CD14-positive monocyte (primary cell): ENCODE results near the gene CDK3. TPM values are rescaled to one million over a fixed set of nuclear protein-coding genes. Genes with fewer than 3 reads are reported as not detected.
A peak's percentile ranks its signal among the peaks of the same experiment; 100 is the strongest.
"Not testable (repeated sequence)": the region's sequence is repeated elsewhere in the genome, so short reads cannot be mapped to it uniquely, and the experiment has no call there.

Source experiments
- DNase-seq, 3 donors: peaks; one replicate each; pipeline ENCODE4 v3.0.0-alpha.2; 2011 to 2022
- H2AFZ ChIP-seq: 2 replicates; pipeline ENCODE4 v1.6.0; 2012; ENCODE audit warnings: mild to moderate bottlenecking, low read depth, low read length, inconsistent platforms; ENCODE audit not compliant: insufficient read depth, poor library complexity, severe bottlenecking
- H3K27ac ChIP-seq, 2 donors: 1 replicate in 1 of 2; 2 replicates in 1 of 2; pipeline ENCODE4 v1.5.1; 2012 to 2013; ENCODE audit warnings: low read length in 2 of 2, control low read depth in 1 of 2, inconsistent platforms in 1 of 2, low read depth in 1 of 2, mild to moderate bottlenecking in 1 of 2
- H3K27me3 ChIP-seq, 2 donors: one replicate each; pipeline versions ENCODE4 v1.6.0 to v1.6.1; 2011 to 2013; ENCODE audit warnings: low read length in 2 of 2; ENCODE audit not compliant: control insufficient read depth in 2 of 2, insufficient read depth in 2 of 2
- H3K36me3 ChIP-seq, 2 donors: replicated peaks in 1 of 2; 1 replicate in 1 of 2; 2 replicates in 1 of 2; pipeline versions ENCODE4 v1.5.1 to v1.6.1; 2012 to 2013; ENCODE audit warnings: low read length in 2 of 2, control low read depth in 1 of 2, inconsistent platforms in 1 of 2, mild to moderate bottlenecking in 1 of 2; ENCODE audit not compliant: insufficient read depth in 2 of 2, control insufficient read depth in 1 of 2
- H3K4me1 ChIP-seq, 2 donors: 1 replicate in 1 of 2; 2 replicates in 1 of 2; pipeline versions ENCODE4 v1.5.1 to v1.6.1; 2012 to 2013; ENCODE audit warnings: low read length in 2 of 2, control low read depth in 1 of 2, inconsistent platforms in 1 of 2, mild to moderate bottlenecking in 1 of 2, moderate library complexity in 1 of 2; ENCODE audit not compliant: insufficient read depth in 2 of 2, control insufficient read depth in 1 of 2
- H3K4me2 ChIP-seq: replicated peaks from 2 replicates; pipeline ENCODE3; 2012; ENCODE audit warnings: low read length, moderate library complexity, mild to moderate bottlenecking; ENCODE audit not compliant: poor library complexity, severe bottlenecking; ENCODE audit errors: extremely low read depth
- H3K4me3 ChIP-seq, 3 experiments: fragments of 200-600 bp in 1 of 3; sonication (generic) in 1 of 3; replicated peaks in 1 of 3; 1 replicate in 2 of 3; 2 replicates in 1 of 3; pipeline ENCODE4 v1.5.1; 2011 to 2013; ENCODE audit warnings: low read length in 3 of 3, mild to moderate bottlenecking in 3 of 3, control low read depth in 2 of 3, low read depth in 2 of 3, inconsistent platforms in 1 of 3, moderate library complexity in 1 of 3
- H3K79me2 ChIP-seq: 2 replicates; pipeline ENCODE4 v1.6.0; 2012; ENCODE audit warnings: mild to moderate bottlenecking, control low read depth, inconsistent platforms, low read length, moderate library complexity; ENCODE audit not compliant: insufficient read depth
- H3K9ac ChIP-seq: 2 replicates; pipeline ENCODE4 v1.6.0; 2017; ENCODE audit warnings: low read length, mild to moderate bottlenecking; ENCODE audit not compliant: insufficient read depth, poor library complexity, severe bottlenecking
- H3K9me3 ChIP-seq, 2 donors: replicated peaks in 1 of 2; 1 replicate in 1 of 2; 2 replicates in 1 of 2; pipeline versions ENCODE4 v1.5.1 to v1.6.1; 2012 to 2013; ENCODE audit warnings: low read length in 2 of 2, control low read depth in 1 of 2; ENCODE audit not compliant: control insufficient read depth in 1 of 2, insufficient read depth in 1 of 2
- H4K20me1 ChIP-seq: 2 replicates; pipeline ENCODE4 v1.6.0; 2012; ENCODE audit warnings: mild to moderate bottlenecking, low read length, control low read depth, moderate library complexity; ENCODE audit not compliant: insufficient read depth
- H3K27ac Mint-ChIP-seq, 7 donors: one replicate each; pipeline ENCODE4 v1.8.0; 2020; ENCODE audit warnings: mild to moderate bottlenecking in 7 of 7, mixed read lengths in 7 of 7, moderate library complexity in 6 of 7, inconsistent platforms in 2 of 7
- H3K27me3 Mint-ChIP-seq, 3 donors: one replicate each; pipeline ENCODE4 v1.8.0; 2021 to 2022; ENCODE audit warnings: low read depth in 3 of 3, mild to moderate bottlenecking in 3 of 3, mixed read lengths in 3 of 3, moderate library complexity in 3 of 3, inconsistent platforms in 1 of 3
- H3K36me3 Mint-ChIP-seq, 2 donors: one replicate each; pipeline ENCODE4 v1.8.0; 2020; ENCODE audit warnings: mixed read lengths in 2 of 2, inconsistent platforms in 1 of 2, mild to moderate bottlenecking in 1 of 2
- H3K4me1 Mint-ChIP-seq: one replicate; pipeline ENCODE4 v1.8.0; 2020; ENCODE audit warnings: mild to moderate bottlenecking, mixed read lengths
- H3K4me3 Mint-ChIP-seq, 2 donors: one replicate each; pipeline ENCODE4 v1.8.0; 2020; ENCODE audit warnings: mild to moderate bottlenecking in 2 of 2, mixed read lengths in 2 of 2, moderate library complexity in 1 of 2
- H3K9me3 Mint-ChIP-seq, 7 donors: one replicate each; pipeline ENCODE4 v1.8.0; 2020 to 2022; ENCODE audit warnings: mixed read lengths in 7 of 7, mild to moderate bottlenecking in 6 of 7, moderate library complexity in 6 of 7, inconsistent platforms in 2 of 7
- WGBS: methylation state at CpG from one replicate; pipeline ENCODE4 v1.1.5; 2013; ENCODE audit warnings: missing lambda C conversion rate; ENCODE audit not compliant: insufficient coverage; 5-methylcytosine and 5-hydroxymethylcytosine counted together
- intact Hi-C, 2 donors: fragments of 100-400 bp; cut with micrococcal nuclease; formaldehyde crosslinking; loops; one replicate each; pipeline versions ENCODE4 v1.15.0 to v1.15.1; 2023
- polyA plus RNA-seq, 3 donors: library from polyadenylated mRNA; depleted of rRNA in 1 of 3; unstranded in 2 of 3; stranded (reverse) in 1 of 3; fragments of 300-500 nt in 2 of 3; fragments of >200 nt in 1 of 3; fragmentation: Illumina TruSeq in 2 of 3; gene quantifications; 1 replicate in 2 of 3; 2 replicates in 1 of 3; pipeline ENCODE4 v1.2.3, GENCODE V29; 2012 to 2021
- TF ChIP-seq, protein P1 (sequence below): fragments of 200-600 bp; IDR thresholded peaks from one replicate; pipeline ENCODE4 v1.8.0; 2022; ENCODE audit warnings: antibody characterized with exemption, mild to moderate bottlenecking

Gene CDK3
- polyA plus RNA-seq, 3 donors: 25.5 TPM; not detected in 2

DNA sequence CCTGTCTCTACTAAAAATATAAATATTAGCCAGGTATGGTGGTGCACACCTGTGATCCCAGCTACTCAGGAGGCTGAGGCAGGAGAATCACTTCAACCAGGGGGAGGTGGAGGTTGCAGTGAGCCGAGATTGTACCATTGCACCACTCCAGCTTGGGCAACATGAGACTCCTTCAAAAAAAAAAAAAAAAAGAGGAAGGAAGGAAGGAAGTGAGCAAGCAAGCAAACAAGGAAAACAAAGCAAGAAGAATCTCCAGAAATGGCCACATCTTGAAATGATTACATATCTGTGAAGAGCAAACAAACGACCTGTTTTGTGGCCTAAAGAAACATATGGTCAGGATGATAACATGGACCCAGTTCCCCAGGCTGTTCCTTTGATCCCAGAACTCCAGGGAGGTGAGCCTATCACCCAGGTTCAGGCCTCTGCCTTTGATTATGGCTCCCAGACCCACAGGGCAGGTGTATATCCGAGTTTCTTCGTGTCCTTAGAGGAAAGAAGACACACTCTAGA is 30.6 kb upstream of the CDK3 start:
- peak overlapping the region; percentile 84 to 96 (median 94) for H3K27ac Mint-ChIP-seq
- peaks cover 45% of the 10 kb centered on the region for H3K4me1 Mint-ChIP-seq
- Histone ChIP-seq H3K27me3 (no peaks in the 10 kb centered on the region), H3K79me2 (peaks cover 83% of the 10 kb centered on the region), H3K36me3 (peaks cover 19 to 34% of the 10 kb centered on the region in 2 donors), H2AFZ (peak overlapping the region; percentile 57), H3K4me3 (peak overlapping the region; percentile 10 to 66 (median 31)), H3K9me3 (no peaks in the 10 kb centered on the region), H3K27ac (peak overlapping the region; percentile 85 to 89), H3K9ac (peak overlapping the region; percentile 51), H4K20me1 (peaks cover 1% of the 10 kb centered on the region), H3K4me1 (peaks cover 29 to 40% of the 10 kb centered on the region in 2 donors), H3K4me2 (peak overlapping the region; percentile 66)
- intact Hi-C loops: loop anchor here (2.0 to 10.0 kb wide), 2 partner anchors 29 to 185 kb away; partner anchors contain the start of gene UNK (in 1 of the 2)
- DNase-seq: peak; percentile 70 to 78 (median 73)
- H3K9me3 Mint-ChIP-seq: peaks cover 0 to 2% (median 1%) of the 10 kb centered on the region in 7 donors
- peak overlapping the region; percentile 31 to 74 for H3K4me3 Mint-ChIP-seq
- peaks cover 0 to 1% (median 0%) of the 10 kb centered on the region in 3 donors for H3K27me3 Mint-ChIP-seq
- TF ChIP-seq, protein P1, sequence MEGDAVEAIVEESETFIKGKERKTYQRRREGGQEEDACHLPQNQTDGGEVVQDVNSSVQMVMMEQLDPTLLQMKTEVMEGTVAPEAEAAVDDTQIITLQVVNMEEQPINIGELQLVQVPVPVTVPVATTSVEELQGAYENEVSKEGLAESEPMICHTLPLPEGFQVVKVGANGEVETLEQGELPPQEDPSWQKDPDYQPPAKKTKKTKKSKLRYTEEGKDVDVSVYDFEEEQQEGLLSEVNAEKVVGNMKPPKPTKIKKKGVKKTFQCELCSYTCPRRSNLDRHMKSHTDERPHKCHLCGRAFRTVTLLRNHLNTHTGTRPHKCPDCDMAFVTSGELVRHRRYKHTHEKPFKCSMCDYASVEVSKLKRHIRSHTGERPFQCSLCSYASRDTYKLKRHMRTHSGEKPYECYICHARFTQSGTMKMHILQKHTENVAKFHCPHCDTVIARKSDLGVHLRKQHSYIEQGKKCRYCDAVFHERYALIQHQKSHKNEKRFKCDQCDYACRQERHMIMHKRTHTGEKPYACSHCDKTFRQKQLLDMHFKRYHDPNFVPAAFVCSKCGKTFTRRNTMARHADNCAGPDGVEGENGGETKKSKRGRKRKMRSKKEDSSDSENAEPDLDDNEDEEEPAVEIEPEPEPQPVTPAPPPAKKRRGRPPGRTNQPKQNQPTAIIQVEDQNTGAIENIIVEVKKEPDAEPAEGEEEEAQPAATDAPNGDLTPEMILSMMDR: no peak
- 53% methylated on average over 3 of the region's 4 CpGs for WGBS
- H3K36me3 Mint-ChIP-seq: peaks cover 38 to 73% of the 10 kb centered on the region in 2 donors

DNA sequence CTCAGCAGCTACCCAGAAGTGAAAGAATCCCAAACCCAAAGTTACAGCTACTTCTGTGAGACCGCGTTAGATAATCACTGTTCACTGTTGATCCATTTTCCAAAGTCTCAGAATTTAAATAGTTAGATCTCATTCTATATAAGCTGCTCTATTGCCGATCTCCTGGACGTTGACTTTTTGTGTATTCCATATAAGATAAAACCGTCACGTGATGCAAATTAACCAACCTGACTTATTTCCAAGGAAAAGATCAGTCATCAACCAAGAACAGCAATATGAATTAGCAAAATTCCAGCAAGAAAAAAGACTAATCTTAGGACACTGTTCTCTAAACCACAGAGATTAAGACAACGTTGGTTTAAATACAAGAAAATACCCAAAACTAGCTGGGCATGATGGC is 30.0 kb upstream of the CDK3 start:
- Histone ChIP-seq H3K27me3 (no peaks in the 10 kb centered on the region), H3K4me3 (peak overlapping the region in 2 of 3 experiments; percentile 31 to 66), H4K20me1 (no peaks in the 10 kb centered on the region), H2AFZ (peak overlapping the region; percentile 57), H3K4me1 (peaks cover 31 to 43% of the 10 kb centered on the region in 2 donors), H3K4me2 (peak overlapping the region; percentile 66), H3K9me3 (no peaks in the 10 kb centered on the region), H3K27ac (peak overlapping the region; percentile 85 to 89), H3K36me3 (peaks cover 19 to 34% of the 10 kb centered on the region in 2 donors), H3K79me2 (peaks cover 83% of the 10 kb centered on the region), H3K9ac (peak overlapping the region; percentile 51)
- TF ChIP-seq, protein P1: no peak
- DNase-seq: no peak
- WGBS: 73% methylated on average over 2 of the region's 7 CpGs
- intact Hi-C loops: loop anchor here (2.0 to 10.0 kb wide), 2 partner anchors 28 to 186 kb away; partner anchors contain the start of gene UNK (in 1 of the 2)
- peaks cover 38 to 74% of the 10 kb centered on the region in 2 donors for H3K36me3 Mint-ChIP-seq
- peaks cover 44% of the 10 kb centered on the region for H3K4me1 Mint-ChIP-seq
- H3K27ac Mint-ChIP-seq: peak overlapping the region; percentile 84 to 96 (median 94)
- H3K4me3 Mint-ChIP-seq: peak overlapping the region in 1 of 2 donors; percentile 74
- peaks cover 0 to 1% (median 0%) of the 10 kb centered on the region in 3 donors for H3K27me3 Mint-ChIP-seq
- peaks cover 0 to 2% (median 1%) of the 10 kb centered on the region in 7 donors for H3K9me3 Mint-ChIP-seq

DNA sequence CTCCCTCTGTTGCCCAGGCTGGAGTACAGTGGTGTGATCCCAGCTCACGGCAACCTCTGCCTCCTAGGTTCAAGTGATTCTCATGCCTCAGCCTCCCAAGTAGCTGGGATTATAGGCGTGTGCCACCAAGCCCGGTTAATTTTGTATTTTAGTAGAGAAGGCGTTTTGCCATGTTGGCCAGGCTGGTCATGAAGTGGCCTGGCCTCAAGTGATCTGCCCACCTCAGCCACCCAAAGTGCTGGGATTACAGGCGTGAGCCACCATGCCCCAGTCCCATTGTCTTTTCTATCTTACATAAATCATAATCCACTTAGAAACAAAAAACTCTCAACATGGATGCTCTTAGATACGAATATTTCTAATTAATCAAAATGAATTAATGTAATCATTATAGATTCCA is 25.5 kb upstream of the CDK3 start:
- not testable (repeated sequence) for H3K27ac ChIP-seq, DNase-seq, H3K9me3 Mint-ChIP-seq, H3K27me3 ChIP-seq, H3K9me3 ChIP-seq, H3K4me2 ChIP-seq, H3K27me3 Mint-ChIP-seq, H3K9ac ChIP-seq, H2AFZ ChIP-seq, H3K4me3 Mint-ChIP-seq, H3K4me3 ChIP-seq, H4K20me1 ChIP-seq
- WGBS: 100% methylated on average over 3 of the region's 6 CpGs
- Histone ChIP-seq H3K36me3 (peaks cover 25 to 39% of the 10 kb centered on the region in 2 donors), H3K4me1 (peaks cover 40 to 60% of the 10 kb centered on the region in 2 donors), H3K79me2 (peaks cover 90% of the 10 kb centered on the region)
- Mint-ChIP-seq H3K4me1 (peaks cover 62% of the 10 kb centered on the region), H3K27ac (peak overlapping the region in 1 of 7 donors; percentile 46), H3K36me3 (peaks cover 40 to 73% of the 10 kb centered on the region in 2 donors)
- intact Hi-C loops: loop anchor here in 1 of 2 donors (10.0 kb wide), 1 partner anchor 190 kb away; the partner anchor contains the start of gene UNK
